Stimulated activated naive CD8-positive, alpha-beta T cell treated with anti-CD3 and anti-CD28 coated beads, Interleukin-15, amount 100 ng/mL, for 72 hours (primary cell): ENCODE data around the gene SORCS3.

Experiments
- ATAC-seq: fragments of 150-1000 bp; cut with Tn5 transposase; 2 replicates; pipeline ENCODE4 v1.10.0; 2021; ENCODE audit warnings: mild to moderate bottlenecking, moderate library complexity
- DNase-seq, 2 donors: peaks; one replicate each; pipeline ENCODE4 v3.0.0; 2021 to 2022
- H3K27ac Mint-ChIP-seq, 2 donors: one replicate each; pipeline ENCODE4 v1.8.0; 2022; ENCODE audit warnings: mild to moderate bottlenecking in 2 of 2, mixed read lengths in 2 of 2, moderate library complexity in 2 of 2
- H3K27me3 Mint-ChIP-seq: one replicate; pipeline ENCODE4 v1.8.0; 2022; ENCODE audit warnings: mixed read lengths
- H3K4me1 Mint-ChIP-seq: one replicate; pipeline ENCODE4 v1.8.0; 2022; ENCODE audit warnings: mild to moderate bottlenecking, mixed read lengths
- H3K4me3 Mint-ChIP-seq, 2 donors: one replicate each; pipeline ENCODE4 v1.8.0; 2022; ENCODE audit warnings: mild to moderate bottlenecking in 2 of 2, mixed read lengths in 2 of 2, moderate library complexity in 1 of 2
- H3K9me3 Mint-ChIP-seq, 2 donors: one replicate each; pipeline ENCODE4 v1.8.0; 2022; ENCODE audit warnings: mixed read lengths in 2 of 2

Gene SORCS3

GRCh38 chr10:105161767-105162166 is 520.7 kb downstream of the SORCS3 start:
- DNase-seq (no peak), ATAC-seq (no peak)
- H3K27me3 Mint-ChIP-seq = peaks cover 9% of the 10 kb centered on the region
- no peak overlapping the region for H3K27ac Mint-ChIP-seq
- no peak overlapping the region for H3K4me3 Mint-ChIP-seq
- H3K9me3 Mint-ChIP-seq = peaks cover 0 to 5% of the 10 kb centered on the region in 2 donors
- no peaks in the 10 kb centered on the region for H3K4me1 Mint-ChIP-seq

- Mint-ChIP-seq H3K27me3 (no peaks in the 10 kb centered on the region), H3K9me3 (peaks cover 0 to 6% of the 10 kb centered on the region in 2 donors), H3K4me1 (no peaks in the 10 kb centered on the region), H3K27ac (no peak overlapping the region), H3K4me3 (no peak overlapping the region)
- DNase-seq (no peak), ATAC-seq (no peak)
Measured at GRCh38 chr10:105170521-105170920, 529.4 kb downstream of the SORCS3 start.

- H3K9me3 Mint-ChIP-seq = peaks cover 0 to 5% of the 10 kb centered on the region in 2 donors
- H3K27me3 Mint-ChIP-seq = no peaks in the 10 kb centered on the region
- no peak for DNase-seq
- H3K27ac Mint-ChIP-seq = no peak overlapping the region
- ATAC-seq = no peak
- H3K4me1 Mint-ChIP-seq = no peaks in the 10 kb centered on the region
- no peak overlapping the region for H3K4me3 Mint-ChIP-seq
Measured at GRCh38 chr10:105171945-105172344, 530.9 kb downstream of the SORCS3 start.

GRCh38 chr10:105181626-105182025 is 540.5 kb downstream of the SORCS3 start:
- Mint-ChIP-seq H3K27ac (no peak overlapping the region), H3K27me3 (no peaks in the 10 kb centered on the region), H3K9me3 (no peaks in the 10 kb centered on the region), H3K4me3 (no peak overlapping the region), H3K4me1 (no peaks in the 10 kb centered on the region)
- ATAC-seq (no peak), DNase-seq (no peak)

- Mint-ChIP-seq H3K27me3 (no peaks in the 10 kb centered on the region), H3K27ac (no peak overlapping the region), H3K4me3 (no peak overlapping the region), H3K4me1 (no peaks in the 10 kb centered on the region), H3K9me3 (no peaks in the 10 kb centered on the region)
- no peak for DNase-seq
- ATAC-seq = no peak
Measured at GRCh38 chr10:105183536-105183935, 542.4 kb downstream of the SORCS3 start.

- H3K4me3 Mint-ChIP-seq = no peak overlapping the region
Measured at GRCh38 chr10:105185161-105185560, 544.1 kb downstream of the SORCS3 start.

GRCh38 chr10:105187243-105187642 is 546.2 kb downstream of the SORCS3 start:
- Mint-ChIP-seq H3K4me1 (no peaks in the 10 kb centered on the region), H3K27ac (no peak overlapping the region), H3K27me3 (no peaks in the 10 kb centered on the region), H3K9me3 (no peaks in the 10 kb centered on the region), H3K4me3 (no peak overlapping the region)
- ATAC-seq = no peak
- no peak for DNase-seq

More at GRCh38 chr10:105185161-105185560, 544.1 kb downstream of the SORCS3 start:
- Mint-ChIP-seq H3K27ac (no peak overlapping the region), H3K9me3 (no peaks in the 10 kb centered on the region), H3K27me3 (no peaks in the 10 kb centered on the region), H3K4me1 (no peaks in the 10 kb centered on the region)
- DNase-seq (no peak), ATAC-seq (no peak)

GRCh38 chr10:105188737-105189462 is 547.8 kb downstream of the SORCS3 start:
- ATAC-seq = no peak
- Mint-ChIP-seq H3K27me3 (no peaks in the 10 kb centered on the region), H3K27ac (no peak overlapping the region), H3K4me3 (no peak overlapping the region), H3K9me3 (no peaks in the 10 kb centered on the region), H3K4me1 (no peaks in the 10 kb centered on the region)
- no peak for DNase-seq

- Mint-ChIP-seq H3K4me3 (no peak overlapping the region), H3K27ac (no peak overlapping the region), H3K4me1 (no peaks in the 10 kb centered on the region), H3K27me3 (no peaks in the 10 kb centered on the region), H3K9me3 (no peaks in the 10 kb centered on the region)
- DNase-seq (no peak), ATAC-seq (no peak)
Measured at GRCh38 chr10:105189463-105189800, 548.3 kb downstream of the SORCS3 start.

GRCh38 chr10:105192146-105192545 is 551.1 kb downstream of the SORCS3 start:
- H3K27ac Mint-ChIP-seq = no peak overlapping the region
- no peaks in the 10 kb centered on the region for H3K4me1 Mint-ChIP-seq
- no peaks in the 10 kb centered on the region for H3K9me3 Mint-ChIP-seq
- ATAC-seq (no peak), DNase-seq (no peak)
- no peak overlapping the region for H3K4me3 Mint-ChIP-seq
- H3K27me3 Mint-ChIP-seq = no peaks in the 10 kb centered on the region

- DNase-seq = no peak
- ATAC-seq = no peak
Measured at GRCh38 chr10:105192861-105193260, 551.8 kb downstream of the SORCS3 start.

GRCh38 chr10:105195831-105196230 is 554.7 kb downstream of the SORCS3 start:
- H3K4me3 Mint-ChIP-seq = no peak overlapping the region
- H3K4me1 Mint-ChIP-seq = no peaks in the 10 kb centered on the region
- no peaks in the 10 kb centered on the region for H3K27me3 Mint-ChIP-seq
- H3K9me3 Mint-ChIP-seq = no peaks in the 10 kb centered on the region
- H3K27ac Mint-ChIP-seq = no peak overlapping the region
- ATAC-seq (no peak), DNase-seq (no peak)

More at GRCh38 chr10:105192861-105193260, 551.8 kb downstream of the SORCS3 start:
- Mint-ChIP-seq H3K9me3 (no peaks in the 10 kb centered on the region), H3K27me3 (no peaks in the 10 kb centered on the region), H3K4me3 (no peak overlapping the region), H3K4me1 (no peaks in the 10 kb centered on the region), H3K27ac (no peak overlapping the region)

GRCh38 chr10:105197598-105198364 is 556.7 kb downstream of the SORCS3 start:
- ATAC-seq (no peak), DNase-seq (no peak)
- H3K4me3 Mint-ChIP-seq = no peak overlapping the region
- H3K9me3 Mint-ChIP-seq = no peaks in the 10 kb centered on the region
- no peaks in the 10 kb centered on the region for H3K4me1 Mint-ChIP-seq
- H3K27me3 Mint-ChIP-seq = no peaks in the 10 kb centered on the region
- no peak overlapping the region for H3K27ac Mint-ChIP-seq

- no peaks in the 10 kb centered on the region for H3K4me1 Mint-ChIP-seq
- H3K27ac Mint-ChIP-seq = no peak overlapping the region
- H3K27me3 Mint-ChIP-seq = no peaks in the 10 kb centered on the region
- ATAC-seq = no peak
- H3K4me3 Mint-ChIP-seq = no peak overlapping the region
- DNase-seq = no peak
- H3K9me3 Mint-ChIP-seq = no peaks in the 10 kb centered on the region
Measured at GRCh38 chr10:105206616-105207015, 565.5 kb downstream of the SORCS3 start.

- DNase-seq = no peak
- H3K9me3 Mint-ChIP-seq = no peaks in the 10 kb centered on the region
- no peak overlapping the region for H3K27ac Mint-ChIP-seq
- H3K27me3 Mint-ChIP-seq = no peaks in the 10 kb centered on the region
- no peak for ATAC-seq
- no peaks in the 10 kb centered on the region for H3K4me1 Mint-ChIP-seq
- H3K4me3 Mint-ChIP-seq = no peak overlapping the region
Measured at GRCh38 chr10:105207476-105207995, 566.4 kb downstream of the SORCS3 start.

GRCh38 chr10:105210546-105210945 is 569.5 kb downstream of the SORCS3 start:
- Mint-ChIP-seq H3K4me1 (no peaks in the 10 kb centered on the region), H3K4me3 (no peak overlapping the region), H3K27me3 (no peaks in the 10 kb centered on the region), H3K27ac (no peak overlapping the region), H3K9me3 (peaks cover 0 to 8% of the 10 kb centered on the region in 2 donors)
- DNase-seq (no peak), ATAC-seq (no peak)
